ENCODE data around the gene CAMK1D. TPM values are rescaled to one million over a fixed set of nuclear protein-coding genes. Genes with fewer than 3 reads are reported as not detected.

CAMK1D gene
- total RNA-seq, 4 donors from 2014 or later, result 29.7 to 36.7 (median 33.3) TPM

GRCh38 chr10:12408472-12408871 lies 59.1 kb downstream of the CAMK1D start:
- TF ChIP-seq CTCF (IDR thresholded peaks at IDR 0.05) (no peak), POLR2A (IDR thresholded peaks at IDR 0.05) (no peak)
- intact Hi-C loops (cut with DNase I; ENCODE audit: low total_unique reads), result no loop called here
- DNase-seq (ENCODE audit: low spot score in 2 of 2), result peak in 1 of 2 donors; percentile 26
- WGBS, 2 donors, result 90 to 94% methylated on average over 8 of the region's 8 CpGs
- H3K4me3 ChIP-seq (ENCODE audit: low read depth, poor library complexity, severe bottlenecking), result no peak overlapping the region

GRCh38 chr10:12409161-12409560 lies 59.8 kb downstream of the CAMK1D start:
- TF ChIP-seq CTCF (IDR thresholded peaks at IDR 0.05) (no peak), POLR2A (IDR thresholded peaks at IDR 0.05) (no peak)
- no peak overlapping the region for H3K4me3 ChIP-seq (ENCODE audit: low read depth, poor library complexity, severe bottlenecking)
- intact Hi-C loops (cut with DNase I; ENCODE audit: low total_unique reads), result no loop called here
- DNase-seq (ENCODE audit: low spot score in 2 of 2), result peak in 1 of 2 donors; percentile 52
- 93 to 95% methylated on average over 11 of the region's 11 CpGs for WGBS, 2 donors

- WGBS, 2 donors, result 94% methylated on average over 5 of the region's 5 CpGs
These were observed 60.3 kb downstream of the CAMK1D start for GRCh38 chr10:12409613-12410012.

GRCh38 chr10:12412666-12413368 lies 63.5 kb downstream of the CAMK1D start:
- 90 to 92% methylated on average over 9 of the region's 9 CpGs for WGBS, 2 donors

More at GRCh38 chr10:12409613-12410012, 60.3 kb downstream of the CAMK1D start:
- TF ChIP-seq POLR2A (IDR thresholded peaks at IDR 0.05) (no peak), CTCF (IDR thresholded peaks at IDR 0.05) (no peak)
- DNase-seq (ENCODE audit: low spot score in 2 of 2), result no peak
- no peak overlapping the region for H3K4me3 ChIP-seq (ENCODE audit: low read depth, poor library complexity, severe bottlenecking)
- intact Hi-C loops (cut with DNase I; ENCODE audit: low total_unique reads), result no loop called here

GRCh38 chr10:12413369-12413711 lies 64.0 kb downstream of the CAMK1D start:
- WGBS, 2 donors, result 84 to 93% methylated on average over 1 of the region's 1 CpG
- intact Hi-C loops (cut with DNase I; ENCODE audit: low total_unique reads), result no loop called here

More at GRCh38 chr10:12412666-12413368, 63.5 kb downstream of the CAMK1D start:
- intact Hi-C loops (cut with DNase I; ENCODE audit: low total_unique reads), result no loop called here
- no peak overlapping the region for H3K4me3 ChIP-seq (ENCODE audit: low read depth, poor library complexity, severe bottlenecking)
- no peak for TF ChIP-seq CTCF (IDR thresholded peaks at IDR 0.05)
- TF ChIP-seq POLR2A (IDR thresholded peaks at IDR 0.05), result no peak
- no peak for DNase-seq (ENCODE audit: low spot score in 2 of 2)

More at GRCh38 chr10:12413369-12413711, 64.0 kb downstream of the CAMK1D start:
- no peak overlapping the region for H3K4me3 ChIP-seq (ENCODE audit: low read depth, poor library complexity, severe bottlenecking)
- DNase-seq (ENCODE audit: low spot score in 2 of 2), result no peak
- TF ChIP-seq CTCF (IDR thresholded peaks at IDR 0.05) (no peak), POLR2A (IDR thresholded peaks at IDR 0.05) (no peak)
